Mucosa of rectum (tissue), 2 donors: ENCODE measurements around the gene DOCK8.
A peak's percentile ranks its signal among the peaks of the same experiment; 100 is the strongest.

ENCODE experiments used
- H3K27ac ChIP-seq, 2 donors: one replicate each; pipeline ENCODE4 v1.7.0; 2013; ENCODE audit warnings: inconsistent platforms in 2 of 2, low read depth in 2 of 2, low read length in 2 of 2
- H3K27me3 ChIP-seq, 2 donors: one replicate each; pipeline ENCODE4 v1.7.0; 2013; ENCODE audit warnings: low read length in 2 of 2; ENCODE audit not compliant: control insufficient read depth in 2 of 2, insufficient read depth in 2 of 2
- H3K36me3 ChIP-seq, 2 donors: one replicate each; pipeline ENCODE4 v1.7.0; 2013; ENCODE audit warnings: low read length in 2 of 2; ENCODE audit not compliant: control insufficient read depth in 2 of 2, insufficient read depth in 2 of 2
- H3K4me1 ChIP-seq, 2 donors: one replicate each; pipeline ENCODE4 v1.7.0; 2013; ENCODE audit warnings: low read length in 2 of 2, mild to moderate bottlenecking in 1 of 2; ENCODE audit not compliant: control insufficient read depth in 2 of 2, insufficient read depth in 2 of 2
- H3K4me3 ChIP-seq, 2 donors: one replicate each; pipeline ENCODE4 v1.7.0; 2013; ENCODE audit warnings: low read length in 2 of 2
- H3K9ac ChIP-seq, 2 donors: one replicate each; pipeline ENCODE4 v1.7.0; 2013; ENCODE audit warnings: low read length in 2 of 2, low read depth in 1 of 2, mild to moderate bottlenecking in 1 of 2
- H3K9me3 ChIP-seq, 2 donors: one replicate each; pipeline ENCODE4 v1.7.0; 2013; ENCODE audit warnings: low read length in 2 of 2; ENCODE audit not compliant: control insufficient read depth in 2 of 2
- donor health status: healthy.
- donor health status: Normal muscosa, but diverticular disease.

DOCK8 gene

GRCh38 chr9:426976-427375 lies 212.3 kb downstream of the DOCK8 start:
- H3K4me1 ChIP-seq = no peaks in the 10 kb centered on the region
- H3K4me3 ChIP-seq = no peak overlapping the region
- no peaks in the 10 kb centered on the region for H3K9me3 ChIP-seq
- no peak overlapping the region for H3K27ac ChIP-seq
- no peaks in the 10 kb centered on the region for H3K27me3 ChIP-seq
- H3K36me3 ChIP-seq = peaks cover 0 to 24% of the 10 kb centered on the region in 2 donors
- H3K9ac ChIP-seq = no peak overlapping the region

GRCh38 chr9:431701-432100 lies 217.0 kb downstream of the DOCK8 start:
- H3K27ac ChIP-seq = no peak overlapping the region
- peaks cover 5 to 40% of the 10 kb centered on the region in 2 donors for H3K36me3 ChIP-seq
- H3K9me3 ChIP-seq = no peaks in the 10 kb centered on the region
- H3K27me3 ChIP-seq = no peaks in the 10 kb centered on the region
- no peaks in the 10 kb centered on the region for H3K4me1 ChIP-seq
- no peak overlapping the region for H3K9ac ChIP-seq
- H3K4me3 ChIP-seq = no peak overlapping the region

GRCh38 chr9:436482-436881 lies 221.8 kb downstream of the DOCK8 start:
- peaks cover 0 to 3% of the 10 kb centered on the region in 2 donors for H3K4me1 ChIP-seq
- H3K9me3 ChIP-seq = no peaks in the 10 kb centered on the region
- H3K36me3 ChIP-seq = peaks cover 5 to 47% of the 10 kb centered on the region in 2 donors
- no peak overlapping the region for H3K9ac ChIP-seq
- no peak overlapping the region for H3K27ac ChIP-seq
- H3K4me3 ChIP-seq = no peak overlapping the region
- no peaks in the 10 kb centered on the region for H3K27me3 ChIP-seq

GRCh38 chr9:437066-437465 lies 222.4 kb downstream of the DOCK8 start:
- H3K36me3 ChIP-seq = peaks cover 5 to 44% of the 10 kb centered on the region in 2 donors
- H3K4me1 ChIP-seq = peaks cover 0 to 3% of the 10 kb centered on the region in 2 donors
- no peaks in the 10 kb centered on the region for H3K9me3 ChIP-seq
- H3K9ac ChIP-seq = no peak overlapping the region
- peak overlapping the region; percentile 28 to 33 for H3K27ac ChIP-seq
- no peaks in the 10 kb centered on the region for H3K27me3 ChIP-seq
- H3K4me3 ChIP-seq = no peak overlapping the region

GRCh38 chr9:437574-438001 lies 222.9 kb downstream of the DOCK8 start:
- H3K9ac ChIP-seq = no peak overlapping the region
- peaks cover 0 to 3% of the 10 kb centered on the region in 2 donors for H3K4me1 ChIP-seq
- no peak overlapping the region for H3K4me3 ChIP-seq
- H3K27ac ChIP-seq = peak overlapping the region; percentile 33 to 38
- H3K9me3 ChIP-seq = no peaks in the 10 kb centered on the region
- peaks cover 3 to 43% of the 10 kb centered on the region in 2 donors for H3K36me3 ChIP-seq
- H3K27me3 ChIP-seq = no peaks in the 10 kb centered on the region

- no peaks in the 10 kb centered on the region for H3K27me3 ChIP-seq
- peaks cover 0 to 3% of the 10 kb centered on the region in 2 donors for H3K4me1 ChIP-seq
- H3K36me3 ChIP-seq = peaks cover 3 to 43% of the 10 kb centered on the region in 2 donors
- H3K9ac ChIP-seq = no peak overlapping the region
- peak overlapping the region; percentile 29 to 38 for H3K27ac ChIP-seq
- H3K4me3 ChIP-seq = no peak overlapping the region
- no peaks in the 10 kb centered on the region for H3K9me3 ChIP-seq
Observed at GRCh38 chr9:438066-438465, 223.4 kb downstream of the DOCK8 start.

GRCh38 chr9:438961-439768 lies 224.5 kb downstream of the DOCK8 start:
- Histone ChIP-seq H3K27me3 (no peaks in the 10 kb centered on the region), H3K9ac (no peak overlapping the region), H3K4me3 (no peak overlapping the region), H3K4me1 (peaks cover 0 to 3% of the 10 kb centered on the region in 2 donors), H3K36me3 (peaks cover 7 to 45% of the 10 kb centered on the region in 2 donors), H3K9me3 (no peaks in the 10 kb centered on the region), H3K27ac (no peak overlapping the region)

GRCh38 chr9:441126-441525 lies 226.5 kb downstream of the DOCK8 start:
- H3K4me1 ChIP-seq = peaks cover 0 to 3% of the 10 kb centered on the region in 2 donors
- H3K9ac ChIP-seq = no peak overlapping the region
- H3K36me3 ChIP-seq = peaks cover 7 to 50% of the 10 kb centered on the region in 2 donors
- no peaks in the 10 kb centered on the region for H3K27me3 ChIP-seq
- no peak overlapping the region for H3K4me3 ChIP-seq
- H3K27ac ChIP-seq = no peak overlapping the region
- no peaks in the 10 kb centered on the region for H3K9me3 ChIP-seq

- H3K4me1 ChIP-seq = no peaks in the 10 kb centered on the region
- no peak overlapping the region for H3K27ac ChIP-seq
- no peak overlapping the region for H3K9ac ChIP-seq
- H3K27me3 ChIP-seq = no peaks in the 10 kb centered on the region
- peaks cover 10 to 35% of the 10 kb centered on the region in 2 donors for H3K36me3 ChIP-seq
- H3K9me3 ChIP-seq = no peaks in the 10 kb centered on the region
- H3K4me3 ChIP-seq = no peak overlapping the region
Observed at GRCh38 chr9:444528-444927, 229.9 kb downstream of the DOCK8 start.

- H3K9ac ChIP-seq = no peak overlapping the region
- peaks cover 13 to 36% of the 10 kb centered on the region in 2 donors for H3K36me3 ChIP-seq
- no peaks in the 10 kb centered on the region for H3K4me1 ChIP-seq
- H3K27me3 ChIP-seq = no peaks in the 10 kb centered on the region
- H3K4me3 ChIP-seq = no peak overlapping the region
- H3K9me3 ChIP-seq = no peaks in the 10 kb centered on the region
- no peak overlapping the region for H3K27ac ChIP-seq
Observed at GRCh38 chr9:445033-445432, 230.4 kb downstream of the DOCK8 start.
